Nephron (organoid): ENCODE data around the gene FAM237A.

ENCODE experiments used
- H3K27ac Mint-ChIP-seq, 3 experiments: 2 replicates each; pipeline ENCODE4 v1.8.0; 2020; ENCODE audit warnings: mixed read lengths in 3 of 3, mild to moderate bottlenecking in 2 of 3, moderate library complexity in 1 of 3
- H3K27me3 Mint-ChIP-seq: 2 replicates; pipeline ENCODE4 v1.8.0; 2021; ENCODE audit warnings: low read depth, mild to moderate bottlenecking, moderate library complexity, mixed read lengths
- H3K36me3 Mint-ChIP-seq: 2 replicates; pipeline ENCODE4 v1.8.0; 2020; ENCODE audit warnings: low read depth, mixed read lengths
- H3K4me1 Mint-ChIP-seq: 2 replicates; pipeline ENCODE4 v1.8.0; 2020; ENCODE audit warnings: mixed read lengths
- H3K4me3 Mint-ChIP-seq, 3 experiments: 2 replicates each; pipeline ENCODE4 v1.8.0; 2020; ENCODE audit warnings: mild to moderate bottlenecking in 3 of 3, mixed read lengths in 3 of 3, moderate library complexity in 2 of 3
- H3K9me3 Mint-ChIP-seq: 2 replicates; pipeline ENCODE4 v1.8.0; 2020; ENCODE audit warnings: mixed read lengths
- CTCF ChIP-seq, 3 experiments: fragments of 200-600 bp; sonication (generic); IDR thresholded peaks; one replicate each; pipeline ENCODE4 v1.5.0; 2021; ENCODE audit warnings: antibody characterized with exemption in 3 of 3; ENCODE audit not compliant: unreplicated experiment in 3 of 3

The FAM237A gene

GRCh38 chr2:206692971-206693370 is 50.7 kb downstream of the FAM237A start:
- no peak overlapping the region for H3K4me3 Mint-ChIP-seq
- peaks cover 11% of the 10 kb centered on the region for H3K27me3 Mint-ChIP-seq
- no peaks in the 10 kb centered on the region for H3K36me3 Mint-ChIP-seq
- H3K27ac Mint-ChIP-seq, result no peak overlapping the region
- TF ChIP-seq CTCF (IDR thresholded peaks at IDR 0.05; ENCODE audit: unreplicated experiment in 3 of 3), result no peak
- no peaks in the 10 kb centered on the region for H3K4me1 Mint-ChIP-seq
- no peaks in the 10 kb centered on the region for H3K9me3 Mint-ChIP-seq

GRCh38 chr2:206693399-206694137 is 51.3 kb downstream of the FAM237A start:
- no peaks in the 10 kb centered on the region for H3K36me3 Mint-ChIP-seq
- TF ChIP-seq CTCF (IDR thresholded peaks at IDR 0.05; ENCODE audit: unreplicated experiment in 3 of 3), result peak; percentile 62 to 68 (median 64)
- peaks cover 11% of the 10 kb centered on the region for H3K27me3 Mint-ChIP-seq
- no peak overlapping the region for H3K27ac Mint-ChIP-seq
- H3K9me3 Mint-ChIP-seq, result no peaks in the 10 kb centered on the region
- H3K4me3 Mint-ChIP-seq, result no peak overlapping the region
- no peaks in the 10 kb centered on the region for H3K4me1 Mint-ChIP-seq

GRCh38 chr2:206696910-206697309 is 54.6 kb downstream of the FAM237A start:
- Mint-ChIP-seq H3K9me3 (no peaks in the 10 kb centered on the region), H3K4me1 (no peaks in the 10 kb centered on the region), H3K27me3 (peaks cover 8% of the 10 kb centered on the region), H3K27ac (no peak overlapping the region), H3K4me3 (no peak overlapping the region), H3K36me3 (no peaks in the 10 kb centered on the region)
- TF ChIP-seq CTCF (IDR thresholded peaks at IDR 0.05; ENCODE audit: unreplicated experiment in 3 of 3), result no peak

GRCh38 chr2:206698811-206699210 is 56.5 kb downstream of the FAM237A start:
- no peak overlapping the region for H3K27ac Mint-ChIP-seq
- H3K4me3 Mint-ChIP-seq, result no peak overlapping the region
- H3K9me3 Mint-ChIP-seq, result no peaks in the 10 kb centered on the region

More at GRCh38 chr2:206698811-206699210, 56.5 kb downstream of the FAM237A start:
- Mint-ChIP-seq H3K27me3 (peaks cover 8% of the 10 kb centered on the region), H3K36me3 (no peaks in the 10 kb centered on the region), H3K4me1 (no peaks in the 10 kb centered on the region)
- TF ChIP-seq CTCF (IDR thresholded peaks at IDR 0.05; ENCODE audit: unreplicated experiment in 3 of 3), result no peak
